ENCODE results near the gene MAP1LC3B.

MAP1LC3B gene

DNA sequence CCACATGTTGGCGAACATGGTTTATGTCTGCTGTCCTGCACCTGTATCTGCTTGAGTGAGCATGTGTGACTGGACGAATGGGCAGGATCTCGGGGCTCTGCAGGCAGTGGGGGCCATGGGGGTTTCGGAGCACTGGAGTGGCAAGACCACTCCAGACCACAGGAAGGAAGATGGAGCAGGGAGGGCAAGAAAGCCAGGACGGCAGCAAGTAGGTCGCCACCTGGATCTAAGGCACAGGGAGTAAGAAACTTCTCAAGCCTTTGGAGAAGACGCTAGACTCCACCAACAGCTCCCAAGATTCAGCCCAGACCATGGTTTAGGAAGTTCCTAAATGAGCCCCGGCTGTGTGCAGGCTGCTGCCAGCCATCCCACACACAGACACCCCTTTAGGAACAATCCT is 42.1 kb upstream of the MAP1LC3B start:
- ChIA-PET POLR2A (no interaction called here), CTCF (interaction anchor here (0.7 kb wide), 1 partner anchor 52 kb away, joined by 3 read pairs; no protein-coding TSS in a partner anchor)
- H3K27ac ChIP-seq (ENCODE audit: extremely low read depth, low read depth, low read length), result no peak overlapping the region

DNA sequence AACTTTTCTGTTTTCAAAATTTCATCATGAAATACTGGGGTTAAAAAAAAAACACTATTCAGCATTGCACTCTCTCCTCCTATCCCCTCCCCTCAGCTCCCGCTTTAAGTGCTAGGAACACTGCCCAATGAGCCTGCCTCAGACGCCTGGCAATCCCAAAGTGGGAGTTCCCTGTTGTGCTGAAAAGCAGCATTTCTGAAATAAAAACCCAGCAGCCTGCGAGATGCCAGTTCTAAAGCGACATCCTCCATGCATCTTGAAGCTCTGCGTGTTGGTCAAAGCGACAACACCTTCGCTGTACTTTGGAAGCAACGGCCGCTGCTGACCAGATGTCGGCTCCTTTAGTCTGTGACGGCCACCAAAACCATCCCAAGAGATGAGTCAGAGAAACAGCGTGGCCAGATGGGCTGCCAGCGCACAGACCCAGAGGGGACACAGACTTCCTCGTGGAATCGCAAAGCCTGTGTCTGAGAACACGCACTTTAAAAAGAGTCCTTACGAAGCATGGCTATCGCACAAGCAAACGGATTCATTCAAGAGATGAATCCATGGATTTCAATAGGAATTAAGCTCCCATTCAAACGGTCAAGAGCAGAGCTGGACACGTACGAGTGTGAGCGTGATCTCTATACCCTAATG is 41.3 kb upstream of the MAP1LC3B start:
- Histone ChIP-seq H3K9me3 (ENCODE audit: control insufficient read depth, insufficient read depth, low read depth, low read length) (no peaks in the 10 kb centered on the region), H3K4me1 (ENCODE audit: control insufficient read depth, insufficient read depth, low read length) (no peaks in the 10 kb centered on the region), H3K27ac (ENCODE audit: extremely low read depth, low read depth, low read length) (no peak overlapping the region), H3K36me3 (ENCODE audit: control insufficient read depth in 2 of 2, insufficient read depth in 1 of 2, low read length in 2 of 2) (peaks cover 0 to 28% of the 10 kb centered on the region in 2 experiments; a peak in 2 of 3 replicates), H3K4me3 (ENCODE audit: low read depth, low read length) (no peak overlapping the region)
- ChIA-PET POLR2A (no interaction called here), CTCF (interaction anchor here (0.7 kb wide), 1 partner anchor 504 kb away, joined by 3 read pairs; no protein-coding TSS in a partner anchor)
- TF ChIP-seq ZNF549 (tag by site-specific recombination; IDR thresholded peaks at IDR 0.05) (no peak), ZNF623 (tag by site-specific recombination; IDR thresholded peaks at IDR 0.05) (no peak), ZNF571 (tag by site-specific recombination; IDR thresholded peaks at IDR 0.05) (no peak), ZNF221 (tag by site-specific recombination; IDR thresholded peaks at IDR 0.05; ENCODE audit: borderline replicate concordance) (no peak), BCL11B (tag by site-specific recombination; IDR thresholded peaks at IDR 0.05; ENCODE audit: low read depth) (no peak), ZNF785 (tag by site-specific recombination; IDR thresholded peaks at IDR 0.05) (no peak), ZNF654 (tag by site-specific recombination; IDR thresholded peaks at IDR 0.05; ENCODE audit: low read depth) (no peak)
- TF ChIP-seq, protein P1, sequence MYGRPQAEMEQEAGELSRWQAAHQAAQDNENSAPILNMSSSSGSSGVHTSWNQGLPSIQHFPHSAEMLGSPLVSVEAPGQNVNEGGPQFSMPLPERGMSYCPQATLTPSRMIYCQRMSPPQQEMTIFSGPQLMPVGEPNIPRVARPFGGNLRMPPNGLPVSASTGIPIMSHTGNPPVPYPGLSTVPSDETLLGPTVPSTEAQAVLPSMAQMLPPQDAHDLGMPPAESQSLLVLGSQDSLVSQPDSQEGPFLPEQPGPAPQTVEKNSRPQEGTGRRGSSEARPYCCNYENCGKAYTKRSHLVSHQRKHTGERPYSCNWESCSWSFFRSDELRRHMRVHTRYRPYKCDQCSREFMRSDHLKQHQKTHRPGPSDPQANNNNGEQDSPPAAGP (tag by site-specific recombination; IDR thresholded peaks at IDR 0.05), result no peak
- TF ChIP-seq, protein P2, sequence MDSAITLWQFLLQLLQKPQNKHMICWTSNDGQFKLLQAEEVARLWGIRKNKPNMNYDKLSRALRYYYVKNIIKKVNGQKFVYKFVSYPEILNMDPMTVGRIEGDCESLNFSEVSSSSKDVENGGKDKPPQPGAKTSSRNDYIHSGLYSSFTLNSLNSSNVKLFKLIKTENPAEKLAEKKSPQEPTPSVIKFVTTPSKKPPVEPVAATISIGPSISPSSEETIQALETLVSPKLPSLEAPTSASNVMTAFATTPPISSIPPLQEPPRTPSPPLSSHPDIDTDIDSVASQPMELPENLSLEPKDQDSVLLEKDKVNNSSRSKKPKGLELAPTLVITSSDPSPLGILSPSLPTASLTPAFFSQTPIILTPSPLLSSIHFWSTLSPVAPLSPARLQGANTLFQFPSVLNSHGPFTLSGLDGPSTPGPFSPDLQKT (IDR thresholded peaks at IDR 0.05; ENCODE audit: borderline replicate concordance, low read depth, low read length), result no peak
- TF ChIP-seq, protein P3, sequence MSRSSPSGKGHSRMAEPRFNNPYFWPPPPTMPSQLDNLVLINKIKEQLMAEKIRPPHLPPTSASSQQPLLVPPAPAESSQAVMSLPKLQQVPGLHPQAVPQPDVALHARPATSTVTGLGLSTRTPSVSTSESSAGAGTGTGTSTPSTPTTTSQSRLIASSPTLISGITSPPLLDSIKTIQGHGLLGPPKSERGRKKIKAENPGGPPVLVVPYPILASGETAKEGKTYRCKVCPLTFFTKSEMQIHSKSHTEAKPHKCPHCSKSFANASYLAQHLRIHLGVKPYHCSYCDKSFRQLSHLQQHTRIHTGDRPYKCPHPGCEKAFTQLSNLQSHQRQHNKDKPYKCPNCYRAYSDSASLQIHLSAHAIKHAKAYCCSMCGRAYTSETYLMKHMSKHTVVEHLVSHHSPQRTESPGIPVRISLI (tag by site-specific recombination; IDR thresholded peaks at IDR 0.05), result no peak

More for the DNA sequence above, 42.1 kb upstream of the MAP1LC3B start:
- H3K4me1 ChIP-seq (ENCODE audit: control insufficient read depth, insufficient read depth, low read length), result no peaks in the 10 kb centered on the region
- peaks cover 0 to 32% of the 10 kb centered on the region in 2 experiments; a peak in 2 of 3 replicates for H3K36me3 ChIP-seq (ENCODE audit: control insufficient read depth in 2 of 2, insufficient read depth in 1 of 2, low read length in 2 of 2)
- H3K9me3 ChIP-seq (ENCODE audit: control insufficient read depth, insufficient read depth, low read depth, low read length), result no peaks in the 10 kb centered on the region
- no peak overlapping the region for H3K4me3 ChIP-seq (ENCODE audit: low read depth, low read length)
- TF ChIP-seq ZNF10 (tag by site-specific recombination; IDR thresholded peaks at IDR 0.05) (no peak), ZNF174 (tag by site-specific recombination; IDR thresholded peaks at IDR 0.05) (no peak)

DNA sequence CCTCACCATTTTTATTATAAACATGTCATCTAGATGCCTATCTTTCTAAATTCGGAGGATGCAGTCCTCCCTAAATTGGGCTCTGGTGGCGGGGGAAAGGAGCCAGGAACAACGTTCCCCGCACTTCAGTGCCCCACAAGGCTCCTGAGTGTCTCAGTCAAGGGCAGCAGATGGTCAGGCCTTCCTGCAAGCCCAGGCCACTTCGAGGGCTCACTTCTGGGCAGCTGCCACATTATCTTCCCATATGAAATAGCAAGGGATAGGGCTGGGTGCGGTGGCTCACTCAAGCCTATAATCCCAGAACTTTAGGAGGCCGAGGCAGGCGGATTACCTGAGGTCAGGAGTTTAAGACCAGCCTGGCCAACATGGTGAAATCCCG is 40.8 kb upstream of the MAP1LC3B start:
- POLR2A ChIA-PET, result no interaction called here
- H3K27ac ChIP-seq (ENCODE audit: extremely low read depth, low read depth, low read length), result no peak overlapping the region
- TF ChIP-seq, protein P4, sequence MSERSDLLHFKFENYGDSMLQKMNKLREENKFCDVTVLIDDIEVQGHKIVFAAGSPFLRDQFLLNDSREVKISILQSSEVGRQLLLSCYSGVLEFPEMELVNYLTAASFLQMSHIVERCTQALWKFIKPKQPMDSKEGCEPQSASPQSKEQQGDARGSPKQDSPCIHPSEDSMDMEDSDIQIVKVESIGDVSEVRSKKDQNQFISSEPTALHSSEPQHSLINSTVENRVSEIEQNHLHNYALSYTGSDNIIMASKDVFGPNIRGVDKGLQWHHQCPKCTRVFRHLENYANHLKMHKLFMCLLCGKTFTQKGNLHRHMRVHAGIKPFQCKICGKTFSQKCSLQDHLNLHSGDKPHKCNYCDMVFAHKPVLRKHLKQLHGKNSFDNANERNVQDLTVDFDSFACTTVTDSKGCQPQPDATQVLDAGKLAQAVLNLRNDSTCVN (tag by site-specific recombination; optimal IDR thresholded peaks at IDR 0.05), result no peak
- TF ChIP-seq OSR2 (tag by site-specific recombination; IDR thresholded peaks at IDR 0.05) (no peak), ZNF514 (tag by site-specific recombination; IDR thresholded peaks at IDR 0.05) (no peak), ZNF629 (tag by site-specific recombination; IDR thresholded peaks at IDR 0.05) (no peak), ZNF501 (tag by site-specific recombination; IDR thresholded peaks at IDR 0.05) (no peak), ZBTB8A (tag by site-specific recombination; IDR thresholded peaks at IDR 0.05) (no peak), SCRT1 (tag by site-specific recombination; IDR thresholded peaks at IDR 0.05; ENCODE audit: borderline replicate concordance) (no peak), ZNF19 (tag by site-specific recombination; IDR thresholded peaks at IDR 0.05; ENCODE audit: low read depth) (no peak), ZNF677 (tag by site-specific recombination; IDR thresholded peaks at IDR 0.05) (no peak), ZNF555 (tag by site-specific recombination; conservative IDR thresholded peaks at IDR 0.05) (no peak), ZNF350 (tag by site-specific recombination; IDR thresholded peaks at IDR 0.05) (no peak), ZNF521 (tag by site-specific recombination; IDR thresholded peaks at IDR 0.05) (no peak), ZBTB1 (tag by site-specific recombination; IDR thresholded peaks at IDR 0.05) (no peak), MZF1 (tag by site-specific recombination; IDR thresholded peaks at IDR 0.05; ENCODE audit: borderline replicate concordance) (no peak)
- TF ChIP-seq, protein P5, sequence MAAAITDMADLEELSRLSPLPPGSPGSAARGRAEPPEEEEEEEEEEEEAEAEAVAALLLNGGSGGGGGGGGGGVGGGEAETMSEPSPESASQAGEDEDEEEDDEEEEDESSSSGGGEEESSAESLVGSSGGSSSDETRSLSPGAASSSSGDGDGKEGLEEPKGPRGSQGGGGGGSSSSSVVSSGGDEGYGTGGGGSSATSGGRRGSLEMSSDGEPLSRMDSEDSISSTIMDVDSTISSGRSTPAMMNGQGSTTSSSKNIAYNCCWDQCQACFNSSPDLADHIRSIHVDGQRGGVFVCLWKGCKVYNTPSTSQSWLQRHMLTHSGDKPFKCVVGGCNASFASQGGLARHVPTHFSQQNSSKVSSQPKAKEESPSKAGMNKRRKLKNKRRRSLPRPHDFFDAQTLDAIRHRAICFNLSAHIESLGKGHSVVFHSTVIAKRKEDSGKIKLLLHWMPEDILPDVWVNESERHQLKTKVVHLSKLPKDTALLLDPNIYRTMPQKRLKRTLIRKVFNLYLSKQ (tag by site-specific recombination; IDR thresholded peaks at IDR 0.05; ENCODE audit: borderline replicate concordance), result no peak

More for the DNA sequence above, 40.8 kb upstream of the MAP1LC3B start:
- Histone ChIP-seq H3K4me3 (ENCODE audit: low read depth, low read length) (no peak overlapping the region), H3K4me1 (ENCODE audit: control insufficient read depth, insufficient read depth, low read length) (no peaks in the 10 kb centered on the region), H3K9me3 (ENCODE audit: control insufficient read depth, insufficient read depth, low read depth, low read length) (no peaks in the 10 kb centered on the region), H3K36me3 (ENCODE audit: control insufficient read depth in 2 of 2, insufficient read depth in 1 of 2, low read length in 2 of 2) (peaks cover 0 to 26% of the 10 kb centered on the region in 2 experiments; a peak in 2 of 3 replicates)
- CTCF ChIA-PET, result interaction anchor here (0.7 kb wide), 1 partner anchor 505 kb away, joined by 3 read pairs; no protein-coding TSS in a partner anchor
